ENCODE results near the gene ZNF484.
"Not testable (repeated sequence)": the region's sequence is repeated elsewhere in the genome, so short reads cannot be mapped to it uniquely, and the experiment has no call there.

The ZNF484 gene

GRCh38 chr9:92890761-92891160 is 12.9 kb upstream of the ZNF484 start:
- Histone ChIP-seq H3K36me3 (ENCODE audit: insufficient read depth, low read length) (no peaks in the 10 kb centered on the region), H3K9me3 (replicated peaks; ENCODE audit: low read length) (no peaks in the 10 kb centered on the region), H3K4me3 (ENCODE audit: low read length) (no peak overlapping the region), H3K9ac (ENCODE audit: low read depth, low read length) (no peak overlapping the region), H3K4me2 (ENCODE audit: low read length) (no peak overlapping the region), H3K4me1 (ENCODE audit: control insufficient read depth, insufficient read depth, low read length) (no peaks in the 10 kb centered on the region), H3K27me3 (ENCODE audit: control insufficient read depth, insufficient read depth, low read length) (peaks cover 46% of the 10 kb centered on the region)

DNA sequence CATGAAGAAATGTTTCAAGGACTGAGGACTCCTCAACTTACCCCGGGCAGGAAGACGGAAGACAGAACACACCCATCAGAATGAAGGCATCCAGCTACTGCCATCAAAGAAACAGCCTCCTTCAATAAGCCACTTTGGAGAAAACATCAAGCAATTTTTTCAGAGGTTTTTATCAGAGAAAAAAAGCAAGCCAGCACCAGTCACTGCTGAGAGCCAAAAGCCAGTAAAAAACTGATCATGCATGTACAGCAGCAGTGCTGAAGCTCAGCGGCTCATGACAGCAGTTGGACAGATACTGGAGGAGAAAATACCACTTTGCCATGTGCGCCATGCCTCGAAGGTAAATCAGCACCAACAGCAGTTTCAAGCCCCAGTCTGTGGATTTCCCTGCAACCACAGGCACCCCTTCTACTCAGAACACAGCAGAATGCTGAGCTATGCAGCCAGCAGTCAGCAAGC is 10.1 kb upstream of the ZNF484 start:
- no peak overlapping the region for H3K4me3 ChIP-seq (ENCODE audit: low read length)
- peaks cover 41% of the 10 kb centered on the region for H3K27me3 ChIP-seq (ENCODE audit: control insufficient read depth, insufficient read depth, low read length)
- H3K4me2 ChIP-seq (ENCODE audit: low read length) = no peak overlapping the region
- H3K9me3 ChIP-seq (replicated peaks; ENCODE audit: low read length) = no peaks in the 10 kb centered on the region
- no peaks in the 10 kb centered on the region for H3K36me3 ChIP-seq (ENCODE audit: insufficient read depth, low read length)
- no peak overlapping the region for H3K9ac ChIP-seq (ENCODE audit: low read depth, low read length)
- no peaks in the 10 kb centered on the region for H3K4me1 ChIP-seq (ENCODE audit: control insufficient read depth, insufficient read depth, low read length)

GRCh38 chr9:92886846-92887610 is 9.2 kb upstream of the ZNF484 start:
- H3K4me3 ChIP-seq (ENCODE audit: low read length); H3K4me1 ChIP-seq (ENCODE audit: control insufficient read depth, insufficient read depth, low read length); H3K9me3 ChIP-seq (replicated peaks; ENCODE audit: low read length); H3K36me3 ChIP-seq (ENCODE audit: insufficient read depth, low read length); H3K4me2 ChIP-seq (ENCODE audit: low read length); H3K9ac ChIP-seq (ENCODE audit: low read depth, low read length): not testable (repeated sequence)
- H3K27me3 ChIP-seq (ENCODE audit: control insufficient read depth, insufficient read depth, low read length) = peaks cover 36% of the 10 kb centered on the region

- not testable (repeated sequence) for H3K9ac ChIP-seq (ENCODE audit: low read depth, low read length); H3K9me3 ChIP-seq (replicated peaks; ENCODE audit: low read length); H3K4me3 ChIP-seq (ENCODE audit: low read length); H3K4me2 ChIP-seq (ENCODE audit: low read length); H3K36me3 ChIP-seq (ENCODE audit: insufficient read depth, low read length); H3K4me1 ChIP-seq (ENCODE audit: control insufficient read depth, insufficient read depth, low read length)
- peaks cover 25% of the 10 kb centered on the region for H3K27me3 ChIP-seq (ENCODE audit: control insufficient read depth, insufficient read depth, low read length)
Observed at GRCh38 chr9:92883666-92884405, 6.0 kb upstream of the ZNF484 start.

DNA sequence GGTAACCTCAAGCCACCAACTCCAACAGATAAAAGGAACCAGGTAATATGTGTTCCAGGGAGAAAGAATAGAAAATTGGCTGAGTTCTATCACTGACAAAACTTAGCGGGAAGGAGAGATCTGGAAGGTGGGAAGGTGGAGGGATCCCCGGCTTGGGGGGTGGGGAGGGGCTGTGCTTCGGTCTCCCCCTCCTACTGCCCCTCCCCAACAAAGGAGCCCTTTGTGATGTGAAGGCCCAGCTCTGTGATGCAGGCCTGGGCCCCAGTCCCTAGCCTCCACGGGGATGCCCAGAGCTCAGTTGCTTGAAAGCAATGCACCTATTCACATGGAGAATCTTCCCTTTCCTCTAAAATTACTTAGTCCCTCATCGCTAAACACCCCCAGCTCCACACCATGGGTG is 4.4 kb upstream of the ZNF484 start:
- Histone ChIP-seq H3K9ac (ENCODE audit: low read depth, low read length) (no peak overlapping the region), H3K9me3 (replicated peaks; ENCODE audit: low read length) (no peaks in the 10 kb centered on the region), H3K36me3 (ENCODE audit: insufficient read depth, low read length) (no peaks in the 10 kb centered on the region)

GRCh38 chr9:92875373-92875772 is 2.5 kb downstream of the ZNF484 start:
- Histone ChIP-seq H3K4me3 (ENCODE audit: low read length) (no peak overlapping the region), H3K36me3 (ENCODE audit: insufficient read depth, low read length) (peaks cover 3% of the 10 kb centered on the region), H3K9me3 (replicated peaks; ENCODE audit: low read length) (no peaks in the 10 kb centered on the region), H3K4me1 (ENCODE audit: control insufficient read depth, insufficient read depth, low read length) (peaks cover 12% of the 10 kb centered on the region), H3K9ac (ENCODE audit: low read depth, low read length) (no peak overlapping the region), H3K4me2 (ENCODE audit: low read length) (no peak overlapping the region), H3K27me3 (ENCODE audit: control insufficient read depth, insufficient read depth, low read length) (no peaks in the 10 kb centered on the region)

More for the DNA sequence above, 4.4 kb upstream of the ZNF484 start:
- H3K27me3 ChIP-seq (ENCODE audit: control insufficient read depth, insufficient read depth, low read length) = peaks cover 10% of the 10 kb centered on the region
- H3K4me1 ChIP-seq (ENCODE audit: control insufficient read depth, insufficient read depth, low read length) = peaks cover 4% of the 10 kb centered on the region
- H3K4me2 ChIP-seq (ENCODE audit: low read length) = no peak overlapping the region
- H3K4me3 ChIP-seq (ENCODE audit: low read length) = no peak overlapping the region

DNA sequence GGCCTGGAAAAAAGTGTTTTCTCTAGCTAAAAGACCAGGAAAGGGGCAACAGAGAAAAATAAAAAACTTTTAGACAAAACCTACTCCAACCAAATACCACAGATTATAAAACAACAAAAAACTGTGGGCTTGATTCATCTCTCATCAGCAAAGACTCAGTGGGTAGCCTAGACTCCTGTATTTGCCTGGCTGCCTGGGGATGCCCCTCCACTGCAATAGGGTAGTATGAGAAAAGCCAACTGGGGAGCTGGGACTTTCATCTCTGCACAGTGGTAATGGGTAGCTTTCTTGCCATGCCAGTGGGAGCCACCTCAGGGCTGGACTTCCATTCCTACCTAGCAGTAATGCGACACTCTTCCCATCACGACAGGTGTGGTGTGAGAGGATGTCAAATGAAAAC is 7.5 kb downstream of the ZNF484 start:
- Histone ChIP-seq H3K27me3 (ENCODE audit: control insufficient read depth, insufficient read depth, low read length) (no peaks in the 10 kb centered on the region), H3K9ac (ENCODE audit: low read depth, low read length) (no peak overlapping the region), H3K36me3 (ENCODE audit: insufficient read depth, low read length) (peaks cover 18% of the 10 kb centered on the region), H3K9me3 (replicated peaks; ENCODE audit: low read length) (no peaks in the 10 kb centered on the region), H3K4me1 (ENCODE audit: control insufficient read depth, insufficient read depth, low read length) (no peaks in the 10 kb centered on the region), H3K4me2 (ENCODE audit: low read length) (no peak overlapping the region), H3K4me3 (ENCODE audit: low read length) (no peak overlapping the region)

- H3K27me3 ChIP-seq (ENCODE audit: control insufficient read depth, insufficient read depth, low read length); H3K9ac ChIP-seq (ENCODE audit: low read depth, low read length); H3K4me3 ChIP-seq (ENCODE audit: low read length); H3K4me1 ChIP-seq (ENCODE audit: control insufficient read depth, insufficient read depth, low read length); H3K9me3 ChIP-seq (replicated peaks; ENCODE audit: low read length); H3K4me2 ChIP-seq (ENCODE audit: low read length): not testable (repeated sequence)
- peaks cover 20% of the 10 kb centered on the region for H3K36me3 ChIP-seq (ENCODE audit: insufficient read depth, low read length)
Observed at GRCh38 chr9:92866600-92866999, 11.2 kb downstream of the ZNF484 start.

GRCh38 chr9:92864152-92864551 is 13.7 kb downstream of the ZNF484 start:
- Histone ChIP-seq H3K4me1 (ENCODE audit: control insufficient read depth, insufficient read depth, low read length) (no peaks in the 10 kb centered on the region), H3K36me3 (ENCODE audit: insufficient read depth, low read length) (peaks cover 25% of the 10 kb centered on the region), H3K4me3 (ENCODE audit: low read length) (no peak overlapping the region), H3K4me2 (ENCODE audit: low read length) (no peak overlapping the region), H3K9ac (ENCODE audit: low read depth, low read length) (no peak overlapping the region), H3K27me3 (ENCODE audit: control insufficient read depth, insufficient read depth, low read length) (no peaks in the 10 kb centered on the region), H3K9me3 (replicated peaks; ENCODE audit: low read length) (no peaks in the 10 kb centered on the region)

GRCh38 chr9:92860867-92861266 is 17.0 kb downstream of the ZNF484 start:
- Histone ChIP-seq H3K9me3 (replicated peaks; ENCODE audit: low read length) (no peaks in the 10 kb centered on the region), H3K4me1 (ENCODE audit: control insufficient read depth, insufficient read depth, low read length) (no peaks in the 10 kb centered on the region), H3K4me3 (ENCODE audit: low read length) (no peak overlapping the region), H3K9ac (ENCODE audit: low read depth, low read length) (no peak overlapping the region), H3K36me3 (ENCODE audit: insufficient read depth, low read length) (peaks cover 24% of the 10 kb centered on the region), H3K4me2 (ENCODE audit: low read length) (no peak overlapping the region), H3K27me3 (ENCODE audit: control insufficient read depth, insufficient read depth, low read length) (no peaks in the 10 kb centered on the region)

- Histone ChIP-seq H3K36me3 (ENCODE audit: insufficient read depth, low read length) (peaks cover 47% of the 10 kb centered on the region), H3K4me3 (ENCODE audit: low read length) (no peak overlapping the region), H3K9ac (ENCODE audit: low read depth, low read length) (no peak overlapping the region), H3K9me3 (replicated peaks; ENCODE audit: low read length) (no peaks in the 10 kb centered on the region), H3K4me1 (ENCODE audit: control insufficient read depth, insufficient read depth, low read length) (no peaks in the 10 kb centered on the region), H3K4me2 (ENCODE audit: low read length) (no peak overlapping the region), H3K27me3 (ENCODE audit: control insufficient read depth, insufficient read depth, low read length) (no peaks in the 10 kb centered on the region)
Observed at GRCh38 chr9:92857236-92857635, 20.6 kb downstream of the ZNF484 start.

- Histone ChIP-seq H3K4me3 (ENCODE audit: low read length) (no peak overlapping the region), H3K9me3 (replicated peaks; ENCODE audit: low read length) (peaks cover 2% of the 10 kb centered on the region), H3K27me3 (ENCODE audit: control insufficient read depth, insufficient read depth, low read length) (no peaks in the 10 kb centered on the region), H3K4me2 (ENCODE audit: low read length) (no peak overlapping the region), H3K36me3 (ENCODE audit: insufficient read depth, low read length) (peaks cover 50% of the 10 kb centered on the region), H3K4me1 (ENCODE audit: control insufficient read depth, insufficient read depth, low read length) (no peaks in the 10 kb centered on the region), H3K9ac (ENCODE audit: low read depth, low read length) (no peak overlapping the region)
Observed at GRCh38 chr9:92853716-92854115, 24.1 kb downstream of the ZNF484 start.

Measured in skeletal muscle satellite cell (primary cell).